ENCODE results near the gene SLC22A15. TPM values are rescaled to one million over a fixed set of nuclear protein-coding genes. Genes with fewer than 3 reads are reported as not detected.

SLC22A15 gene
- total RNA-seq, 1 donor from 2014 or later = 4.6 TPM

DNA sequence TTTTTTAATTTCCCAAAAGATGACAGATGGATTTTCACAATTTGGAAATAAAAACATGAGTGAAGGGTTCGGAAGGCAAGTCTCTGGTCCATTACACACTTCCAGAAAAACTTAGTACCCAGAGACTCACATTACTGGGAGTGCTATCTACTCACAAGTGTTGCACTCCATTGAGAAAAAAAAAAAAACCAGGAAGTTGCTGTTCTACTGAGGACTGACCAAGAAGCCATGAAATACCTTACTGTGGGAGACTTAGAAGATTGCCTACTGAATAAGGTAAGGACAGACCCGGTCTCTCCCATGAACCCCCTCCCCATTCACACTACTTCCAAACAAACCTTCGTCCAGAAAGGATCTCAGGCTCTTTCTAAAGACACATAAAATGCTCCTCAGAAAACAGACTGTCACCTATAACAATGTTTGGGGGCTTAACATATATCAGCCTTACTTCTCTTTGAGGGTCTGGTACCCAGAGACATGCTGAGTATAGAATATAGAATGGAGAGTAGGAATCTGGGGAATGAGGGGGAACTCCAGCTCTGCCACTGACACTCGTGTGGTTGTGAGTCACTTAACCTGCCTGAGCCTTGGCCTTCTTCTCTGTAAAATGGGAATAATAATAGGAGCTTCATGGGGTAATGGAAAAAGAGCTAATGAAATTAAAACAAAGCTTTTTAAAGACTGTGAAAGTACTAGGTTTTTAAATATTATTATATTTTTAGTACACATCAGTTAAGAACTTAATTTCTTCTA lies 136.3 kb downstream of the SLC22A15 start:
- DNase-seq (no peak), ATAC-seq (ENCODE audit: low read depth) (no peak)
- peaks cover 4% of the 10 kb centered on the region for H3K4me1 Mint-ChIP-seq
- intact Hi-C loops (cut with micrococcal nuclease) = no loop called here
- CTCF ChIA-PET = no interaction called here
- no peak for TF ChIP-seq CTCF (IDR thresholded peaks at IDR 0.05)
- H3K27ac Mint-ChIP-seq = no peak overlapping the region
- no peaks in the 10 kb centered on the region for H3K9me3 Mint-ChIP-seq
- H3K4me3 Mint-ChIP-seq = no peak overlapping the region
- H3K36me3 Mint-ChIP-seq (ENCODE audit: low read depth) = no peaks in the 10 kb centered on the region
- POLR2A ChIA-PET = interaction anchor here (0.7 kb wide), 1 partner anchor 149 kb away, joined by 5 read pairs; no protein-coding TSS in a partner anchor
- peaks cover 11% of the 10 kb centered on the region for H3K27me3 Mint-ChIP-seq

DNA sequence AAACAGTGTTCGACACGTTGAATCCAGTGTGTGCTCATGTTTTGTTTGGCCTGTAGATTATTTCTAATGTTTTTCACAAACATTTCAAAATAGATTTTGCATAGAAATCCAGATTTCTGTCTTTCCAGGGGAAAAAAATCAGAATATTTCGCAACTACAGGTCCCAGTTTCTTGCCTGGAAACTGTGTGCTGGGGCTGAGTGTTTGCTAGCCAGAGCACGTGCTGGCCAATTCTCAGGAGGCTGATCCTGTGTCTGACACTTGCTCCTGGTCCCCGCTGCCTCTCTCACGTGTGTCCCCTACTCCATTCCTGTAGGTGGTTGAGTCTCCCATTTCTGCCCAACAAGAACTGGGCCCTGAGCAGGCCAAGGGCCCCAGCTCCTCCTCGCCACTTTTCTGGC lies 137.3 kb downstream of the SLC22A15 start:
- peaks cover 4% of the 10 kb centered on the region for H3K4me1 Mint-ChIP-seq
- H3K36me3 Mint-ChIP-seq (ENCODE audit: low read depth) = no peaks in the 10 kb centered on the region
- no peak for TF ChIP-seq CTCF (IDR thresholded peaks at IDR 0.05)
- ATAC-seq (ENCODE audit: low read depth) (no peak), DNase-seq (no peak)
- intact Hi-C loops (cut with micrococcal nuclease) = no loop called here
- H3K4me3 Mint-ChIP-seq = no peak overlapping the region
- no peak overlapping the region for H3K27ac Mint-ChIP-seq
- ChIA-PET CTCF (no interaction called here), POLR2A (no interaction called here)
- H3K27me3 Mint-ChIP-seq = peaks cover 12% of the 10 kb centered on the region
- no peaks in the 10 kb centered on the region for H3K9me3 Mint-ChIP-seq

- ChIA-PET CTCF (no interaction called here), POLR2A (no interaction called here)
- intact Hi-C loops (cut with micrococcal nuclease) = no loop called here
- ATAC-seq (ENCODE audit: low read depth) = no peak
- no peak overlapping the region for H3K27ac Mint-ChIP-seq
- no peaks in the 10 kb centered on the region for H3K36me3 Mint-ChIP-seq (ENCODE audit: low read depth)
- no peak for DNase-seq
- no peaks in the 10 kb centered on the region for H3K9me3 Mint-ChIP-seq
- peaks cover 4% of the 10 kb centered on the region for H3K4me1 Mint-ChIP-seq
- H3K4me3 Mint-ChIP-seq = no peak overlapping the region
- no peak for TF ChIP-seq CTCF (IDR thresholded peaks at IDR 0.05)
- peaks cover 10% of the 10 kb centered on the region for H3K27me3 Mint-ChIP-seq
Observed at GRCh38 chr1:116115476-116116439, 139.4 kb downstream of the SLC22A15 start.

- H3K4me3 Mint-ChIP-seq = no peak overlapping the region
- no peak for TF ChIP-seq CTCF (IDR thresholded peaks at IDR 0.05)
- CTCF ChIA-PET = no interaction called here
- H3K4me1 Mint-ChIP-seq = no peaks in the 10 kb centered on the region
- intact Hi-C loops (cut with micrococcal nuclease) = no loop called here
- no peaks in the 10 kb centered on the region for H3K9me3 Mint-ChIP-seq
- POLR2A ChIA-PET = no interaction called here
- ATAC-seq (ENCODE audit: low read depth) = no peak
- H3K36me3 Mint-ChIP-seq (ENCODE audit: low read depth) = no peaks in the 10 kb centered on the region
- H3K27ac Mint-ChIP-seq = no peak overlapping the region
- DNase-seq = no peak
- H3K27me3 Mint-ChIP-seq = peaks cover 8% of the 10 kb centered on the region
Observed at GRCh38 chr1:116118471-116118870, 142.2 kb downstream of the SLC22A15 start.

Other genes starting within 250 kb of the SLC22A15 start
- not detected in 2 replicates for gene CASQ2, start 207.8 kb upstream of the SLC22A15 start, total RNA-seq
- not detected in 2 replicates for gene NHLH2, start 135.4 kb upstream of the SLC22A15 start, total RNA-seq
- gene MAB21L3, start 134.9 kb downstream of the SLC22A15 start, total RNA-seq = not detected in 2 replicates

Data from activated B cell treated with CpG ODN at 0.5 μM for 24 hours (primary cell).